Effector CD8-positive, alpha-beta T cell (primary cell): ENCODE data around the gene GAS7.

Experiments
- DNase-seq: peaks from one replicate; lab custom pipeline; 2025; lab: John Stamatoyannopoulos, UW

The GAS7 gene

GRCh38 chr17:10048629-10049350, 149.6 kb downstream of the GAS7 start:
- DNase-seq = no peak

DNA sequence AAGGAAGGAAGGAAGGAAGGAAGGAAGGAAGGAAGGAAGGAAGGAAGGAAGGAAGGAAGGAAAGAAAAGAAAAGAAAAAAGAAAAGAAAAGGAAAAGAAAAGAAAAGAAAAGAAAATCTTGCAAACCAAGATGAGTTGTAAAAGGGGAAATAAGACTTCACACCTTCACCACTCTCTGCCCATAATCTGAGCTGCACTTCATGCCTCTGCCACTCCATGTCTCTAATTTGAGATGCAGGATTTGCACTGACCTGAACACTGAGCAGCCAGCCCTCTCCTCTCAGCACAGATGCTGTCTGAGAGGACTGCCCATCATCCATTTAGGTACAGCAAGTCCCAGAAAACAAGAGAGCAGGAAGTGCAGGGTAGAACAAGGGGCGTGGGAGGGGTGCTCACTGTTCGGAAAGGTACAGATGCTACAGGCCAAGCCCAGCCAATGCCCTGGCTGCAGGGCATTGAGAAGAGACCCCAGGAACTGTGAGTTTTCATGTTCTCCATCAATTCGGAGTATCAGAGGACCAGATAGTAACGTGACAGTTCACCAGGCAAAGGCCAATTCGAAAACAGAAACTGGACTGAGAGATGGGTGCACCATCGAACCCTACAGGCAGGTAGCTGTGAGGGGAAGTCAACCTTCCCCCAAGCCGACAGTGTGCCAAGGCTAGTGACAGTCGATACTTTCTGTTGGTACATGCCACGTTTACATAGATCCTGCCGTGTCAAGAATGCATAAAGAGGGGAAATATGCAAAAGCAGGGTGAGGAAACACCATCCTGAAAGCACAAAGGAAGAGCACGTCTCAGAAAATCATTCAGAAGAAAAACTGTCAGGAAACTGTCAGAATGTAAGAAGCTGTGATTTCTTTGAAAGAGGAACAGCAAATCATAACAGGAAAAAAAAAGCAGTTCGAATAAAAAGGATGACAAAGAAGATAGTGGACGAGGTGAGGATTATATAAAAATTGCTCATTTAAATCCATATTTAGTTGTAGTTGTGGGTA, 151.3 kb downstream of the GAS7 start:
- no peak for DNase-seq

DNA sequence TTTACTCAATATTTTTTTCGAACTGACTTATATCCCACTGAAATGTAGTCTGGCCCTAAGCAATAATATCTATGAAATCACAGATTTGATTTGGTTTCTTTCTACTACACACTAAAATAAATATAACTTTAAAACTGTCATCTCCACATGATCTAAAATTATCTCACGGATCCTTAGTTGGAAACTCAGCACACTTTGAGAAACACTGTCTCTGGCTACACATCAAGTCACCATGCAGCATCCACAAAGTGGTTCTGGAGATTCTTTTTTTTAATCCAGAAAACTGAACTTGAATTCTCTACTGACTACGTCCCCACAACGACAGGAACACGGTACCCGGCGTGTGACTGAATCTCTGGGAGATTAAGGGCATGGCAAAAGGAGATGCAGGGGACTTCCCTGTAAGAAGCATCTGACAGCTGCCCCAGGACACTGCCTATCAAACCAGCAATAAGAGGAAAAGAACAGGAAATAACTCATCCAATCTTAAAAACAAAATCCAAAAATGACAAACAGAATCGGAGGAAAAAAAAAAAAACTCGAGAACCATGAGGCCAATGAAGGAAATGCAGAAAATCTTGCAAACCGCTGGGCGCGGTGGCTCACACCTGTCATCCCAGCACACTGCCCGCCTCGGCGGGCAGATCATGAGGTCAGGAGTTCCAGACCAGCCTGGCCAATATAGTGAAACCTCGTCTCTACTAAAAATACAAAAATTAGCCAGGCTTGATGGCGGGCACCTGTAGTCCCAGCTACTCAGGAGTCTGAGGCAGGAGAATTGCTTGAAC, 152.3 kb downstream of the GAS7 start:
- no peak for DNase-seq

GRCh38 chr17:10042589-10043244, 155.7 kb downstream of the GAS7 start:
- no peak for DNase-seq

GRCh38 chr17:10041916-10042588, 156.4 kb downstream of the GAS7 start:
- DNase-seq = no peak

DNA sequence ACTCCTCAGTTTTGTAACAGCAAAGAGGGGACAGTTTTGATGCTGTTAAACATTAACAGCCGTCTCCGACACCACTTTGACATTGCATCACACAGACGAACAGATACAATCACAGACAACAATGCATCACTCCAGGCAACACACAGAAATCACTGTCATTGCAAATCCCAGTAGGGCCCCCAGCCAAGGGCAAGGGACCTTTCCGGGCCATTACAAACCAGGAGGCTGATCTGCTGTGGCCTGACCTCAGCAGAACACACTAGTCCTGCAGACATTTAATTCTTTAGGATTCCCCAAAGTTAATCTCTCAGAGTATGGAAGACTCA, 157.2 kb downstream of the GAS7 start:
- no peak for DNase-seq

DNA sequence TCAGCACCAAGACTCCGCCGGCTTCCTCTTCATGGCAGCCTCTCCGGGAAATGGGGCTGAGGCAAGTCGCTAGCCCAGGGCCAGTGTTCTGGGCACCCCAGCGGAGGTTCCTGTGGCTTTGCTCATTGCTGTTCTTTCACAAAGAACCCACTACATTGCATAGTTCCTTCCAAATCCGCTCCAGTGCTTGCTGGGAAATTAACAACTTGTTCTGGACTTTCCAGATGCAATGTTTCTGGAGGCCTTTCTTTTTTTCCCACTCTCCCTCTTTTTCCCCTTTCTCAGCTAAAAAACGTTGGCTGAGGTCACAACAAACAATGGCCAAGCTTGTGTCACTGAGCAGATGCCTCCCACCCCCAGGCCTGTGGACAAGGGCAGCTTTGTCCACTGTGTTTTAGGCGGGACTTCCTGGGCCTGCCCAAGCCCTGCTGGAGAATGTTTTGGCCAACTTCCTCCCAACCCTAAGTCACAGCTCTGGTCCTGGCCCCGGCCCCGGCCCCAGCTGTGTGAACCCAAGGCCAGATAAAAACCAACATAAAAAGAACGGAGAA, 161.8 kb downstream of the GAS7 start:
- DNase-seq = no peak

DNA sequence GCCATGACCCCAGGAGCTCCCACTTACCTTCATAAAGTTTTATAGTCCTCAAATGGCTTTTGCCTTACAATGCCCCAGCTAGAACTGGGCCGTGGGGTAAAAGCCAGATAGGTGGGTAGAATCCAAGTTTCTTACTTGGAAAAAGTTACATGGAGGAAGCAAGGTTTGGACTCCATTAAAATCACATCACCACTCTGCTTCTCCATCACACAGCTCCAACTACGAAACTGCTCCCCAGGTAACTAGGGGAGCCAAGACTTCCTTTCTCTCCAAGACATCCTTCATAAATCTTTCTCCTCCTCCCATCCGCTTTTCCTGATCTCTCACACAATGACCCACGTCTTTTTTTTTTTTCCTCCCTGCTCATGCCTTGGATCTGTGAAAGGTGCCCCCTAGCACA, 162.5 kb downstream of the GAS7 start:
- no peak for DNase-seq

DNA sequence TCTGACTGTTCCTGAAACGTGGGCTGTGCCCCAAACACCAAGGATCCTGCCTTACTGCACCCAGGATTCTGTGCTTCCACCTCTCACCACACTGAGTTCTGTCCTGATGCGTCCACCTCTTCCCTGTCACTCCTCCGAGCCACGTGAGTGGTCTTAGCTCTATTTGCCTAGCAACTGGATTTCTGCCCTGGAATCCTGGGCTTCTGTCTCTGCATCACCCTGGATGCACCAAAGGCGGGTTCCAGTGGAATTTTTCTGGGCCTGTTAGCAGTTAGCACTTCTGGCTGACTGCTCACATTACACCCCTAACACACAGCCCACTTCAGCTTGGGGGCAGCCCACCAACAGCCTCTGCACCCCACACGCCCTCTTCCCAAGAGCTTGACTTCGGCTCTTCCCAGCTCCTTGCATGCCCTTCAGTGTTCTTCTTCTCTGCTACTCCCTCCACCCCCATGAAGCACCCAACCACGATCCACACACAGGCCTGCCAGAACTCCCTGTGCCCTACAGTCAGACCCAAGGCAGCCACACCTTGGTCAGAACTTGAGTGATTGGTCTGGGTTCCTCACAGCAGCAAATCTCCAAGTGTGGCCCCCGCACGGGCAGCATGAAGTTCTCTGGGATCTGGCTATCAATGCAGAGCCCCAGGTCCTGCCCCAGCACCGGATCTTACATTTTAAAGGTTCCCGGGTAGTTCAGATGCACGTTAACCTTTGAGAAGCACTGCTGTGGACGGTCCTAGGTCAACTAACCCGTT, 163.5 kb downstream of the GAS7 start:
- DNase-seq = no peak

DNA sequence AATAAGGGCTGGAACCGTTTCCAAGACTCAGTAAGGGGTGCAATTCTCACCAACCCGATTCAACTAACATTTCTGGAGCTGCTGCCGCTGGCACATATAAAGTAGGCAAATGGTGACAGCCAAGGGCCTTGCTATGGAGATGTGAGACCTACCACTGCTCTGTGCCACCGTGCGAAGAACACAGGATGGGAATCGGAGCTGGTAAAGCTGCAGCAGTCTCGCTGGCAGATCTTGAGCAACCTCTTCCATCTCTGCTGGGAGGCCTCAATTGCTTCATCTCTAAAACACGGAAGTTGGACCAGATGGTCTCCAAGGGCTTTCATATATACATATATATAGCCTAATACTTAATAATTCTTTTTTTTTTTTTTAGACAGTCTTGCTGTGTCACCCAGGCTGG, 164.4 kb downstream of the GAS7 start:
- DNase-seq = no peak

- DNase-seq = no peak
Observed at GRCh38 chr17:10033449-10033848, 165.0 kb downstream of the GAS7 start.

DNA sequence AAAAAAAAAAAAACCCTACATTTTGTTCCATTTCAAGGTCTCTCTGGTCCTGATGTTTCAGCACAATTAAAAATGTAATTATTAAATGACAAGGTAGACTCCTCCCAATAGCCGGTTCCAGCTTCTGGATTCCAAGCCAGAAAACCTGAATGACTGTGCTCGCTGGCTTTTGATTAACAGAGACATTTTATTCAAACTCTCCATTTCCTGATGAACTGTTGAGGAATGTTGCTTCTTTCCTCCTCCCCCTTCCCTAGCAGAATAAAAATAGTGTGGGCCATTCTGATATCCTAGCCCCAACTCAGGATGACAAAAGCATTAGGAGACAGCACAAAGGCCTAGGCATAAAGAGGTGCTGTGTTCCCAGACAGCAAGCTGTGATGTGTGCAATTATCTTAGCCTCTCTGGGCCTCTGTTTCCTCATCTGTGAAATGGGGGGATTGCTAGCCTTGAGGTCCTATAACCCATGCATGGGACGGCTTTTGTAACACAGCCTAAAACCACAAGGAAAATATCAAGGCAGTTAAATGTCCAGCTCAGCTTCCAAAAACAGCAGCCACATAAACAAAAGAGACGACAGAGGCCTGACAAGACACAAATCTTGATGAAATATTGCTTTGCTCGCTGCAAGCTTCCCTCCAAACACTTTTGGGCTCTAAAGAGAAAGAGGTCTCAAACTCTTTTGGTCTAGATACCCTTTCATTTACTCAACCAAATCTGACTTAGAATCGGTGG, 166.1 kb downstream of the GAS7 start:
- no peak for DNase-seq

DNA sequence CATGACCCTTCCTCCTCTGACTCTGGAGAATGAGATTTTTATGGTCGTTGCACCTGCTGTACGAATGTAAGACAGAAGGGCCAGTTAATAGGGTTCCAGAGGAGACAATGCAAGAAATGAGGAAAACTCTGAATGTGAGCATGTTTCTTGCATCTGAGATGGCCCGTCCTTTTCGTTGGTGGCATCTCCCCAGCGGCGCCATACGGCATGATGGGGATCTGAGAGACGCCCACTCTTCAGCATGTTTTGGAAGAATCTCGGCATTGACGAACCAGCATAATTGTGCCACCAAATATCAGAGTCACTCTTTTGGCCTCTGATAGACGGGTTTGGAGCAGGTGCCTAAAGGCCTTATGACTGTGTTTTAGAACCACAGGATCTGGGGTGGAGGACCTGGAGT, 166.8 kb downstream of the GAS7 start:
- DNase-seq = no peak

GRCh38 chr17:10031127-10031526, 167.3 kb downstream of the GAS7 start:
- no peak for DNase-seq

DNA sequence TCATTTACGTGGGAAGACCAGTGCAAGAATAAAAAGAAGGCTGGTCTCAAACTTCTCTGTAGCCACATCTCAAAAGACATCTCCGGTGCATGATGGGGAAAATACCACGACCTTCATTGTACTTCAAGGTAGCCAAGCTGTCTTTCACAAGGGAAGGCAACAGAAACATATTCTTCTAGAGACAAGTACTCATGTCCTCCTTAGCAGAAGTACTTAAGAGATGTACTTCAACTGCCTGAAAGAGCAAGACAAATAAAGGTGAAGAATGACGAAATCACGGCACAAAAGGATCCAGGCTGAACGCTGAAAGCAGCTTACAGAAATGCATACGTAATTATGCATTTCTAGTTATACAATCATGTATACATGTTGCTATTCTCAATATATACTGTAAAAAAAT, 169.3 kb downstream of the GAS7 start:
- no peak for DNase-seq

GRCh38 chr17:10025976-10026901, 172.2 kb downstream of the GAS7 start:
- no peak for DNase-seq

- DNase-seq = no peak
Observed at GRCh38 chr17:10025224-10025623, 173.2 kb downstream of the GAS7 start.

DNA sequence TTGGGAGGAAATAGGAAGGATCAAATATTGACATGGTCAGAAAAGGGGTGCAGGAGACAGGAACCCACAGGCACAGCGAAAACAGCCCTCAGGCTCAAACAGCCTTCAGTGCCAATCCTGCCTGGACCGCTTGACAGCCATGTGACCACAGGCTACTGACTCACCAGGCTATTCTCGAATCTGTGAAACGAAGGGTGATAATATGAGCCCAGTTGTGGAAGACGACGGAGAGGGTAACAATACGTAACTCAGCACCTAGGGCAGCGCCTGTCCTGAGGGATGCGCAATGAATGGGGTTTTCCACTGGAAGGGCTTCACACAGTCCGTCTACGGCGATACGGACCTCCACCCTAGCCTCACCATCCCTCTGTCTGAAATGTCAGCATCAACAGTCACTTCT, 176.0 kb downstream of the GAS7 start:
- no peak for DNase-seq
